Trophoblast cell (in vitro differentiated cells and primary cell): ENCODE data around the gene ZNF892.
"Not testable (repeated sequence)": the region's sequence is repeated elsewhere in the genome, so short reads cannot be mapped to it uniquely, and the experiment has no call there.

Experiments
- DNase-seq, 2 donors: peaks; one replicate each; pipeline ENCODE4 v3.0.0-alpha.2; 2016
- H2AFZ ChIP-seq: 2 replicates; pipeline ENCODE4 v1.6.1; 2013; ENCODE audit warnings: low read length, moderate library complexity, mild to moderate bottlenecking; ENCODE audit not compliant: insufficient read depth, poor library complexity
- H2AK5ac ChIP-seq: 2 replicates; pipeline ENCODE4 v1.6.1; 2013; ENCODE audit warnings: mild to moderate bottlenecking, low read length
- H2BK120ac ChIP-seq: 2 replicates; pipeline ENCODE4 v1.6.1; 2013; ENCODE audit warnings: low read length, mild to moderate bottlenecking, moderate library complexity; ENCODE audit not compliant: insufficient read depth, poor library complexity
- H2BK12ac ChIP-seq: 2 replicates; pipeline ENCODE4 v1.6.1; 2013; ENCODE audit warnings: mild to moderate bottlenecking, low read length, moderate library complexity
- H2BK5ac ChIP-seq: 2 replicates; pipeline ENCODE4 v1.6.1; 2013; ENCODE audit warnings: low read length, low read depth, moderate library complexity, mild to moderate bottlenecking; ENCODE audit not compliant: poor library complexity
- H3K14ac ChIP-seq: 2 replicates; pipeline ENCODE4 v1.6.1; 2013; ENCODE audit warnings: mild to moderate bottlenecking, low read length
- H3K18ac ChIP-seq: 2 replicates; pipeline ENCODE4 v1.6.1; 2013; ENCODE audit warnings: mild to moderate bottlenecking, low read length
- H3K23ac ChIP-seq: 2 replicates; pipeline ENCODE4 v1.6.1; 2013; ENCODE audit warnings: low read length
- H3K27ac ChIP-seq: 2 replicates; pipeline ENCODE4 v1.5.1; 2013; ENCODE audit warnings: low read depth, mild to moderate bottlenecking, inconsistent platforms, low read length, moderate library complexity
- H3K27me3 ChIP-seq: 2 replicates; pipeline ENCODE4 v1.6.1; 2013; ENCODE audit warnings: inconsistent platforms, mild to moderate bottlenecking, low read length, moderate library complexity; ENCODE audit not compliant: insufficient read depth
- H3K36me3 ChIP-seq, 2 experiments: 1 replicate in 1 of 2; 2 replicates in 1 of 2; pipeline ENCODE4 v1.6.1; 2013; ENCODE audit warnings: low read length in 2 of 2, mild to moderate bottlenecking in 2 of 2, moderate library complexity in 1 of 2; ENCODE audit not compliant: insufficient read depth in 2 of 2, control insufficient read depth in 1 of 2
- H3K4ac ChIP-seq: 2 replicates; pipeline ENCODE4 v1.6.1; 2013; ENCODE audit warnings: low read depth, mild to moderate bottlenecking, low read length, moderate library complexity
- H3K4me1 ChIP-seq, 2 experiments: 1 replicate in 1 of 2; 2 replicates in 1 of 2; pipeline ENCODE4 v1.6.1; 2013; ENCODE audit warnings: low read length in 2 of 2, mild to moderate bottlenecking in 2 of 2, moderate library complexity in 1 of 2; ENCODE audit not compliant: insufficient read depth in 2 of 2, control insufficient read depth in 1 of 2
- H3K4me2 ChIP-seq: 2 replicates; pipeline ENCODE4 v1.6.1; 2013; ENCODE audit warnings: inconsistent platforms, mild to moderate bottlenecking, low read length, moderate library complexity
- H3K4me3 ChIP-seq: 2 replicates; pipeline ENCODE4 v1.5.1; 2013; ENCODE audit warnings: mild to moderate bottlenecking, low read depth, low read length, inconsistent platforms
- H3K79me1 ChIP-seq: one replicate; pipeline ENCODE4 v1.6.1; 2013; ENCODE audit warnings: low read length
- H3K79me2 ChIP-seq: 2 replicates; pipeline ENCODE4 v1.6.1; 2013; ENCODE audit warnings: low read length, mild to moderate bottlenecking; ENCODE audit not compliant: control insufficient read depth, insufficient read depth, poor library complexity
- H3K9ac ChIP-seq: 2 replicates; pipeline ENCODE4 v1.6.1; 2013; ENCODE audit warnings: mild to moderate bottlenecking, low read length
- H3K9me3 ChIP-seq: 2 replicates; pipeline ENCODE4 v1.6.1; 2013; ENCODE audit warnings: low read depth, mild to moderate bottlenecking, control low read depth, inconsistent platforms, low read length; ENCODE audit not compliant: insufficient read depth
- H4K12ac ChIP-seq: 2 replicates; pipeline ENCODE4 v1.6.1; 2013; ENCODE audit warnings: low read depth, mild to moderate bottlenecking, low read length, moderate library complexity
- H4K8ac ChIP-seq: 2 replicates; pipeline ENCODE4 v1.6.1; 2013; ENCODE audit warnings: low read depth, mild to moderate bottlenecking, low read length, moderate library complexity
- H4K91ac ChIP-seq: one replicate; pipeline ENCODE4 v1.6.1; 2013; ENCODE audit warnings: low read depth, mild to moderate bottlenecking, low read length, moderate library complexity
- WGBS: extraction: QIAGEN DNeasy Blood & Tissue Kit; methylation state at CpG from one replicate; pipeline ENCODE4 v1.1.7; 2013; ENCODE audit warnings: missing lambda C conversion rate; ENCODE audit not compliant: insufficient read length, insufficient coverage; ENCODE audit errors: extremely low coverage; 5-methylcytosine and 5-hydroxymethylcytosine counted together

The ZNF892 gene

GRCh38 chr2:95185973-95186372, 21.3 kb upstream of the ZNF892 start:
- Histone ChIP-seq H3K18ac (no peak overlapping the region), H3K23ac (no peak overlapping the region), H3K27ac (no peak overlapping the region), H4K91ac (no peak overlapping the region), H3K9ac (no peak overlapping the region), H3K4me1 (no peaks in the 10 kb centered on the region), H4K8ac (no peak overlapping the region), H3K79me2 (no peaks in the 10 kb centered on the region), H2BK120ac (no peak overlapping the region), H3K79me1 (no peaks in the 10 kb centered on the region), H2AK5ac (no peak overlapping the region), H3K14ac (no peak overlapping the region), H3K9me3 (peaks cover 6% of the 10 kb centered on the region), H2BK12ac (no peak overlapping the region), H3K36me3 (peaks cover 10 to 14% of the 10 kb centered on the region in 2 experiments), H2AFZ (no peak overlapping the region), H3K4me2 (no peak overlapping the region), H4K12ac (no peak overlapping the region), H3K4me3 (no peak overlapping the region), H3K27me3 (no peaks in the 10 kb centered on the region), H2BK5ac (no peak overlapping the region), H3K4ac (no peak overlapping the region)
- DNase-seq = no peak
- no CpG with 5 or more reads among the region's 2 CpGs for WGBS

GRCh38 chr2:95192956-95193355, 14.4 kb upstream of the ZNF892 start:
- not testable (repeated sequence) for H3K9me3 ChIP-seq, H4K8ac ChIP-seq, H3K27me3 ChIP-seq, H3K4me1 ChIP-seq, H2BK12ac ChIP-seq, H3K4me2 ChIP-seq, H3K14ac ChIP-seq, H2AFZ ChIP-seq, H3K36me3 ChIP-seq, H3K18ac ChIP-seq, H3K23ac ChIP-seq, H3K27ac ChIP-seq, H4K91ac ChIP-seq, H4K12ac ChIP-seq, H3K79me1 ChIP-seq, H2AK5ac ChIP-seq, H2BK120ac ChIP-seq, H3K9ac ChIP-seq, H3K79me2 ChIP-seq, H3K4me3 ChIP-seq, H2BK5ac ChIP-seq, H3K4ac ChIP-seq
- no CpG with 5 or more reads among the region's 15 CpGs for WGBS
- peak; percentile 27 to 62 for DNase-seq

GRCh38 chr2:95203911-95204310, 3.4 kb upstream of the ZNF892 start:
- H3K4me1 ChIP-seq = peaks cover 0 to 2% of the 10 kb centered on the region in 2 experiments
- no peak overlapping the region for H3K4me3 ChIP-seq
- no peak overlapping the region for H2AFZ ChIP-seq
- no peak overlapping the region for H2BK5ac ChIP-seq
- H2AK5ac ChIP-seq = no peak overlapping the region
- no CpG with 5 or more reads among the region's 4 CpGs for WGBS
- no peak overlapping the region for H3K4me2 ChIP-seq
- no peak overlapping the region for H3K27ac ChIP-seq
- no peak for DNase-seq
- no peak overlapping the region for H4K12ac ChIP-seq
- no peak overlapping the region for H4K91ac ChIP-seq
- H2BK12ac ChIP-seq = no peak overlapping the region
- no peak overlapping the region for H3K9ac ChIP-seq
- no peak overlapping the region for H3K23ac ChIP-seq
- H3K79me1 ChIP-seq = peaks cover 6% of the 10 kb centered on the region
- no peak overlapping the region for H3K14ac ChIP-seq
- peaks cover 8% of the 10 kb centered on the region for H3K9me3 ChIP-seq
- no peaks in the 10 kb centered on the region for H3K27me3 ChIP-seq
- no peak overlapping the region for H4K8ac ChIP-seq
- no peaks in the 10 kb centered on the region for H3K36me3 ChIP-seq
- H3K4ac ChIP-seq = no peak overlapping the region
- H3K18ac ChIP-seq = no peak overlapping the region
- H2BK120ac ChIP-seq = no peak overlapping the region
- H3K79me2 ChIP-seq = peaks cover 5% of the 10 kb centered on the region

GRCh38 chr2:95204396-95204795, 2.9 kb upstream of the ZNF892 start:
- Histone ChIP-seq H3K14ac (no peak overlapping the region), H3K23ac (no peak overlapping the region), H3K18ac (no peak overlapping the region), H2AK5ac (no peak overlapping the region), H3K4me2 (no peak overlapping the region), H2BK12ac (no peak overlapping the region), H3K79me2 (peaks cover 5% of the 10 kb centered on the region), H2BK5ac (no peak overlapping the region), H3K27ac (no peak overlapping the region), H3K9ac (no peak overlapping the region), H2BK120ac (no peak overlapping the region), H3K4ac (no peak overlapping the region), H4K8ac (no peak overlapping the region), H3K36me3 (peaks cover 3% of the 10 kb centered on the region in 2 experiments), H3K79me1 (peaks cover 6% of the 10 kb centered on the region), H2AFZ (no peak overlapping the region), H4K12ac (no peak overlapping the region), H3K4me3 (no peak overlapping the region), H3K27me3 (no peaks in the 10 kb centered on the region), H4K91ac (no peak overlapping the region), H3K9me3 (peaks cover 7% of the 10 kb centered on the region), H3K4me1 (peaks cover 0 to 2% of the 10 kb centered on the region in 2 experiments)
- WGBS = no CpG with 5 or more reads among the region's 2 CpGs
- DNase-seq = no peak
